Panc1 (cell line): Measurements from ENCODE around the gene PPP1R9B. TPM values are rescaled to one million over a fixed set of nuclear protein-coding genes. Genes with fewer than 3 reads are reported as not detected.

ENCODE experiments used
- ATAC-seq: fragments of 200-7000 bp; cut with Tn5 transposase; 2 replicates; pipeline ENCODE4 v1.9.1; 2020; ENCODE audit warnings: mild to moderate bottlenecking, moderate library complexity
- BruUV-seq: library from RNA; stranded (reverse); fragments of 400-500 nt; replicated peaks from 2 replicates; lab custom pipeline; 2021; lab: Mats Ljungman, UMichigan
- CTCF ChIA-PET: fragments of 300-600 bp; sonication (Branson Sonifier 250); formaldehyde crosslinking; loops from one replicate; lab custom pipeline; 2022; ENCODE audit warnings: antibody characterized with exemption; lab: Charles Lee
- POLR2A ChIA-PET: fragments of 300-600 bp; sonication (Branson Sonifier 250); formaldehyde crosslinking; loops from one replicate; lab custom pipeline; 2022; ENCODE audit warnings: antibody characterized with exemption; lab: Charles Lee
- DNase-seq: peaks from one replicate; pipeline ENCODE4 v3.0.0-alpha.2; 2010; ENCODE audit warnings: low read depth, low spot score
- H3K27ac ChIP-seq: 2 replicates; pipeline ENCODE4 v1.5.1; 2011; ENCODE audit warnings: mild to moderate bottlenecking, low read length, inconsistent platforms
- H3K27me3 ChIP-seq: fragments of 200-500 bp; sonication (Bioruptor generic); 2 replicates; pipeline ENCODE4 v1.6.0; 2014; ENCODE audit warnings: low read length, inconsistent platforms; ENCODE audit not compliant: control insufficient read depth, insufficient read depth
- H3K36me3 ChIP-seq: fragments of 200-500 bp; sonication (Bioruptor generic); 2 replicates; pipeline ENCODE4 v1.5.1; 2014; ENCODE audit warnings: inconsistent platforms, mild to moderate bottlenecking, low read length, moderate library complexity; ENCODE audit not compliant: control insufficient read depth, insufficient read depth
- H3K4me1 ChIP-seq: 2 replicates; pipeline ENCODE4 v1.5.1; 2011; ENCODE audit warnings: inconsistent platforms, mild to moderate bottlenecking, low read length, moderate library complexity; ENCODE audit not compliant: control insufficient read depth, insufficient read depth
- H3K4me3 ChIP-seq, 2 experiments: 2 replicates each; pipeline ENCODE4 v1.5.1; 2011 to 2012; ENCODE audit warnings: low read depth in 2 of 2, low read length in 2 of 2, mild to moderate bottlenecking in 2 of 2, inconsistent platforms in 1 of 2, moderate library complexity in 1 of 2
- H3K9me3 ChIP-seq: fragments of 200-500 bp; sonication (Bioruptor generic); 2 replicates; pipeline ENCODE4 v1.5.1; 2014; ENCODE audit warnings: low read depth, mild to moderate bottlenecking, inconsistent platforms, low read length, moderate library complexity; ENCODE audit not compliant: control insufficient read depth, insufficient read depth
- POLR2AphosphoS5 ChIP-seq: IDR thresholded peaks from 2 replicates; pipeline ENCODE4 v1.6.1; 2012; ENCODE audit warnings: mild to moderate bottlenecking, low read depth, low read length, moderate library complexity
- SIN3A ChIP-seq: IDR thresholded peaks from 2 replicates; pipeline ENCODE4 v1.6.1; 2012; ENCODE audit warnings: low read depth, mild to moderate bottlenecking, low read length, moderate library complexity, borderline replicate concordance; ENCODE audit not compliant: insufficient read depth
- TCF7L2 ChIP-seq: IDR thresholded peaks from 2 replicates; pipeline ENCODE4 v1.6.1; 2011; ENCODE audit warnings: mild to moderate bottlenecking, low read depth, low read length, inconsistent platforms
- in situ Hi-C: cut with HindIII; loops from 2 replicates; pipeline ENCODE4 v1.10.0; 2016; ENCODE audit warnings: low sequenced_read_pairs, low pct_unique_long_range_greater_than_20kb
- intact Hi-C: fragments of 100-400 bp; cut with micrococcal nuclease; formaldehyde crosslinking; loops from one replicate; pipeline ENCODE4 v1.10.0; 2022; ENCODE audit not compliant: unreplicated experiment
- total RNA-seq: library from RNA; stranded (reverse); gene quantifications from one replicate; pipeline ENCODE4 v1.2.1, GENCODE V29; 2021; ENCODE audit not compliant: unreplicated experiment
- TF ChIP-seq, protein P1 (sequence below), 2 experiments: IDR thresholded peaks; 2 replicates each; pipeline ENCODE4 v1.6.1; 2011 to 2012; ENCODE audit warnings: low read depth in 2 of 2, control low read depth in 1 of 2, low read length in 1 of 2, mild to moderate bottlenecking in 1 of 2, moderate library complexity in 1 of 2; ENCODE audit not compliant: insufficient read depth in 1 of 2
- TF ChIP-seq, protein P2 (sequence below): fragments of 450-650 bp; IDR thresholded peaks from 2 replicates; pipeline ENCODE4 v1.5.1; 2017; ENCODE audit warnings: mild to moderate bottlenecking

The PPP1R9B gene
- total RNA-seq, 1 experiment from 2014 or later = 114 TPM

GRCh38 chr17:50114401-50114800 lies 36.1 kb downstream of the PPP1R9B start:
- no peak for TF ChIP-seq POLR2AphosphoS5
- no peak for TF ChIP-seq SIN3A
- no peak for TF ChIP-seq TCF7L2
- TF ChIP-seq, protein P1, sequence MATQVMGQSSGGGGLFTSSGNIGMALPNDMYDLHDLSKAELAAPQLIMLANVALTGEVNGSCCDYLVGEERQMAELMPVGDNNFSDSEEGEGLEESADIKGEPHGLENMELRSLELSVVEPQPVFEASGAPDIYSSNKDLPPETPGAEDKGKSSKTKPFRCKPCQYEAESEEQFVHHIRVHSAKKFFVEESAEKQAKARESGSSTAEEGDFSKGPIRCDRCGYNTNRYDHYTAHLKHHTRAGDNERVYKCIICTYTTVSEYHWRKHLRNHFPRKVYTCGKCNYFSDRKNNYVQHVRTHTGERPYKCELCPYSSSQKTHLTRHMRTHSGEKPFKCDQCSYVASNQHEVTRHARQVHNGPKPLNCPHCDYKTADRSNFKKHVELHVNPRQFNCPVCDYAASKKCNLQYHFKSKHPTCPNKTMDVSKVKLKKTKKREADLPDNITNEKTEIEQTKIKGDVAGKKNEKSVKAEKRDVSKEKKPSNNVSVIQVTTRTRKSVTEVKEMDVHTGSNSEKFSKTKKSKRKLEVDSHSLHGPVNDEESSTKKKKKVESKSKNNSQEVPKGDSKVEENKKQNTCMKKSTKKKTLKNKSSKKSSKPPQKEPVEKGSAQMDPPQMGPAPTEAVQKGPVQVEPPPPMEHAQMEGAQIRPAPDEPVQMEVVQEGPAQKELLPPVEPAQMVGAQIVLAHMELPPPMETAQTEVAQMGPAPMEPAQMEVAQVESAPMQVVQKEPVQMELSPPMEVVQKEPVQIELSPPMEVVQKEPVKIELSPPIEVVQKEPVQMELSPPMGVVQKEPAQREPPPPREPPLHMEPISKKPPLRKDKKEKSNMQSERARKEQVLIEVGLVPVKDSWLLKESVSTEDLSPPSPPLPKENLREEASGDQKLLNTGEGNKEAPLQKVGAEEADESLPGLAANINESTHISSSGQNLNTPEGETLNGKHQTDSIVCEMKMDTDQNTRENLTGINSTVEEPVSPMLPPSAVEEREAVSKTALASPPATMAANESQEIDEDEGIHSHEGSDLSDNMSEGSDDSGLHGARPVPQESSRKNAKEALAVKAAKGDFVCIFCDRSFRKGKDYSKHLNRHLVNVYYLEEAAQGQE (IDR thresholded peaks at IDR 0.05; ENCODE audit: insufficient read depth in 1 of 2, low read depth in 2 of 2, low read length in 1 of 2) = no peak
- TF ChIP-seq, protein P2, sequence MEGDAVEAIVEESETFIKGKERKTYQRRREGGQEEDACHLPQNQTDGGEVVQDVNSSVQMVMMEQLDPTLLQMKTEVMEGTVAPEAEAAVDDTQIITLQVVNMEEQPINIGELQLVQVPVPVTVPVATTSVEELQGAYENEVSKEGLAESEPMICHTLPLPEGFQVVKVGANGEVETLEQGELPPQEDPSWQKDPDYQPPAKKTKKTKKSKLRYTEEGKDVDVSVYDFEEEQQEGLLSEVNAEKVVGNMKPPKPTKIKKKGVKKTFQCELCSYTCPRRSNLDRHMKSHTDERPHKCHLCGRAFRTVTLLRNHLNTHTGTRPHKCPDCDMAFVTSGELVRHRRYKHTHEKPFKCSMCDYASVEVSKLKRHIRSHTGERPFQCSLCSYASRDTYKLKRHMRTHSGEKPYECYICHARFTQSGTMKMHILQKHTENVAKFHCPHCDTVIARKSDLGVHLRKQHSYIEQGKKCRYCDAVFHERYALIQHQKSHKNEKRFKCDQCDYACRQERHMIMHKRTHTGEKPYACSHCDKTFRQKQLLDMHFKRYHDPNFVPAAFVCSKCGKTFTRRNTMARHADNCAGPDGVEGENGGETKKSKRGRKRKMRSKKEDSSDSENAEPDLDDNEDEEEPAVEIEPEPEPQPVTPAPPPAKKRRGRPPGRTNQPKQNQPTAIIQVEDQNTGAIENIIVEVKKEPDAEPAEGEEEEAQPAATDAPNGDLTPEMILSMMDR = no peak
- Histone ChIP-seq H3K36me3 (no peaks in the 10 kb centered on the region), H3K4me1 (peaks cover 15% of the 10 kb centered on the region), H3K27me3 (no peaks in the 10 kb centered on the region), H3K9me3 (no peaks in the 10 kb centered on the region), H3K4me3 (no peak overlapping the region), H3K27ac (no peak overlapping the region)
- intact Hi-C loops (no loop called here), in situ Hi-C loops (no loop called here)
- ChIA-PET POLR2A (no interaction called here), CTCF (interaction anchor here (0.6 to 2.6 kb wide), 5 partner anchors 10 to 84 kb away, joined by 3 to 12 read pairs (median 8); no protein-coding TSS in a partner anchor)
- DNase-seq (no peak), ATAC-seq (no peak)
- BruUV-seq = no TSS peak

- ChIA-PET POLR2A (no interaction called here), CTCF (interaction anchor here (0.7 to 2.6 kb wide), 4 partner anchors 9 to 56 kb away, joined by 3 to 12 read pairs (median 6); no protein-coding TSS in a partner anchor)
- no TSS peak for BruUV-seq
- Histone ChIP-seq H3K4me1 (peaks cover 15% of the 10 kb centered on the region), H3K4me3 (no peak overlapping the region), H3K27me3 (no peaks in the 10 kb centered on the region), H3K27ac (no peak overlapping the region; the same call in 1 of the 2 replicates), H3K36me3 (no peaks in the 10 kb centered on the region), H3K9me3 (no peaks in the 10 kb centered on the region)
- no peak for ATAC-seq
- in situ Hi-C loops (no loop called here), intact Hi-C loops (no loop called here)
- no peak for DNase-seq
- TF ChIP-seq, protein P1 (IDR thresholded peaks at IDR 0.05; ENCODE audit: insufficient read depth in 1 of 2, low read depth in 2 of 2, low read length in 1 of 2) = no peak
- TF ChIP-seq, protein P2 = no peak
- TF ChIP-seq POLR2AphosphoS5 = no peak
- no peak for TF ChIP-seq TCF7L2
Observed at GRCh38 chr17:50113624-50114320, 36.7 kb downstream of the PPP1R9B start.
